H1 (cell line): Measurements from ENCODE around the gene PHLDA3.

Experiments used
- CHD2 ChIP-seq: IDR thresholded peaks from 2 replicates; pipeline ENCODE4 v1.6.1; 2012; ENCODE audit warnings: low read length, improper control_type of control experiment
- CTCF ChIP-seq, 3 experiments: IDR thresholded peaks; 1 replicate in 2 of 3; 2 replicates in 1 of 3; pipeline versions ENCODE4 v1.5.1 to v1.6.1; 2011; ENCODE audit warnings: low read length in 3 of 3, mild to moderate bottlenecking in 3 of 3, inconsistent platforms in 2 of 3, low read depth in 1 of 3, moderate library complexity in 1 of 3; ENCODE audit not compliant: insufficient read depth in 1 of 3; ENCODE audit errors: control extremely low read depth in 1 of 3
- GABPA ChIP-seq: IDR thresholded peaks from 2 replicates; pipeline ENCODE4 v1.6.1; 2011; ENCODE audit warnings: mild to moderate bottlenecking, low read length, moderate library complexity, borderline replicate concordance; ENCODE audit not compliant: insufficient read depth
- PHF8 ChIP-seq: fragments of 200-600 bp; sonication (generic); conservative IDR thresholded peaks from 2 replicates; pipeline ENCODE4 v1.7.1; 2012; ENCODE audit warnings: low read depth, mild to moderate bottlenecking, inconsistent platforms, low read length, moderate library complexity
- TBP ChIP-seq: IDR thresholded peaks from 2 replicates; pipeline ENCODE4 v1.6.1; 2011; ENCODE audit warnings: low read depth, low read length, improper control_type of control experiment

DNA sequence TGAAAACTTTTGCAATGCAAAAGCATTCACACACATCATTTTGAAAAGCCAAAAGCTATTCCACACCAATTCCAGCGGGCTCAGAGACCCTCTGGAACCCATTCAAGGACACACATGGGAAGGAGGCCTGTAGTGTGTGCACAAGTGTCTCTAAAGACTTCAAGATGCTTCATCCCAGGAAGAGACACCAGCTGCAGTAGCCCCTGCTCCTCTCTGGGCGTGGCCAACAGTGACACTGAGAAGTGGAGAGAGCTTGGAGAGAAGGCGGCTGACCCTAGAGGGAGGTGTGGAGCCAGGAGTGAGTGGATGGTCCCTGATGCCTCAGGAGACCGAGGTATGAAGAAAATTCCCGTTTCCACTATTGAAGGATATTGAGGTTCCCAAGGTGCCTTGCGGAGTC is 32.6 kb downstream of the PHLDA3 start:
- TF ChIP-seq TBP = no peak
- TF ChIP-seq CHD2 = no peak
- TF ChIP-seq CTCF (IDR thresholded peaks at IDR 0.05; ENCODE audit: control extremely low read depth in 1 of 3, insufficient read depth in 1 of 3, low read depth in 1 of 3, low read length in 3 of 3) = peak; percentile 39 to 55 (median 49); a peak in 3 of 4 replicates
- no peak for TF ChIP-seq PHF8
- no peak for TF ChIP-seq GABPA
